Measurements from ENCODE around the gene ZNF865.

DNA sequence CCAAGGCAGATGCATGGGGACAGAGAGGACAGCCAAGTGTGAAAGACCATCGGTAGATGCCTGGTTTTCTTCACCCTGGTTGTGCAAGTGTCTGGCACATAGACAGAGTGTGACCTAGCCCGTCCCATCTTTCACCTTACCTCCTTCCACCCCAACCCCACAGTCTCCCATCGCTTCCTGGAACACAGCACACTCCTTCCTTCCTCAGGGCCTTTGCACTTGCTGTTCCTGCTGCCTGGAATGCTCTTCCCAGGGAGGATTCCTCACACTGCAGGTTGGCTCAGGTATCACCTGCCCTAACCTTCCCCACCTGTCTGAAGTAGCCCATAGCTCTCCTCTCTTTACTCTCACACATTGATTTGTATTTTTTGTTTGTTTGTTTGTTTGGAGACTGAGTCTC, 9.1 kb upstream of the ZNF865 start:
- no peak for TF ChIP-seq GATA3 (IDR thresholded peaks at IDR 0.05; ENCODE audit: low read depth, low read length)
- TF ChIP-seq GATA2 (IDR thresholded peaks at IDR 0.05; ENCODE audit: low read depth, low read length) = no peak
